ENCODE measurements around the gene RBM25.

RBM25 gene

GRCh38 chr14:73172500-73172899 lies 114.2 kb downstream of the RBM25 start:
- DNase-seq = no peak

- DNase-seq = peak; percentile 38
These were observed 114.9 kb downstream of the RBM25 start for GRCh38 chr14:73173092-73173735.
